Natural killer cell (primary cell): Measurements from ENCODE around the gene TRAPPC2. TPM values are rescaled to one million over a fixed set of nuclear protein-coding genes. Genes with fewer than 3 reads are reported as not detected.
A peak's percentile ranks its signal among the peaks of the same experiment; 100 is the strongest.

Experiments used
- ATAC-seq, 3 donors: fragments of 150-1000 bp in 2 of 3; fragments of 200-7000 bp in 1 of 3; cut with Tn5 transposase; 1 replicate in 1 of 3; 2 replicates in 2 of 3; pipeline ENCODE4 v1.10.0; 2021; ENCODE audit warnings: mild to moderate bottlenecking in 2 of 3, moderate library complexity in 2 of 3
- DNase-seq, 2 donors: peaks; one replicate each; pipeline versions ENCODE4 v3.0.0 to v3.0.0-alpha.2; 2013 to 2021; ENCODE audit warnings: mixed read lengths in 1 of 2
- H3K27ac ChIP-seq: one replicate; pipeline ENCODE4 v1.5.1; 2013; ENCODE audit warnings: mild to moderate bottlenecking, low read length
- H3K27me3 ChIP-seq: one replicate; pipeline ENCODE4 v1.6.1; 2013; ENCODE audit warnings: low read length; ENCODE audit not compliant: control insufficient read depth, insufficient read depth
- H3K36me3 ChIP-seq: one replicate; pipeline ENCODE4 v1.6.1; 2013; ENCODE audit warnings: low read length; ENCODE audit not compliant: control insufficient read depth, insufficient read depth
- H3K4me1 ChIP-seq: one replicate; pipeline ENCODE4 v1.6.1; 2013; ENCODE audit warnings: low read length; ENCODE audit not compliant: control insufficient read depth, insufficient read depth
- H3K4me3 ChIP-seq: one replicate; pipeline ENCODE4 v1.5.1; 2013; ENCODE audit warnings: low read length
- H3K9me3 ChIP-seq: one replicate; pipeline ENCODE4 v1.6.1; 2013; ENCODE audit warnings: low read length; ENCODE audit not compliant: control insufficient read depth, insufficient read depth
- H3K27ac Mint-ChIP-seq, 2 donors: one replicate each; pipeline ENCODE4 v1.8.0; 2022; ENCODE audit warnings: mild to moderate bottlenecking in 2 of 2, mixed read lengths in 2 of 2, moderate library complexity in 1 of 2
- H3K27me3 Mint-ChIP-seq, 2 donors: one replicate each; pipeline ENCODE4 v1.8.0; 2022; ENCODE audit warnings: low read depth in 2 of 2, mixed read lengths in 2 of 2
- H3K36me3 Mint-ChIP-seq: one replicate; pipeline ENCODE4 v1.8.0; 2022; ENCODE audit warnings: mixed read lengths
- H3K4me1 Mint-ChIP-seq, 2 donors: one replicate each; pipeline ENCODE4 v1.8.0; 2022; ENCODE audit warnings: mixed read lengths in 2 of 2
- H3K4me3 Mint-ChIP-seq: one replicate; pipeline ENCODE4 v1.8.0; 2022; ENCODE audit warnings: mild to moderate bottlenecking, moderate library complexity, mixed read lengths
- H3K9me3 Mint-ChIP-seq, 2 donors: one replicate each; pipeline ENCODE4 v1.8.0; 2022; ENCODE audit warnings: mixed read lengths in 2 of 2
- WGBS: methylation state at CpG from one replicate; pipeline ENCODE4 v1.1.7; 2013; ENCODE audit warnings: missing lambda C conversion rate; ENCODE audit not compliant: insufficient coverage; 5-methylcytosine and 5-hydroxymethylcytosine counted together
- intact Hi-C: fragments of 100-400 bp; cut with micrococcal nuclease; formaldehyde crosslinking; loops from one replicate; pipeline ENCODE4 v1.14.2; 2022
- total RNA-seq, 4 donors: library from RNA; stranded (reverse); fragments of 120-200 nt in 1 of 4; gene quantifications; one replicate each; pipeline versions ENCODE4 v1.2.3 to v1.2.4, GENCODE V29; 2013 to 2022
- TF ChIP-seq, protein P1 (sequence below): fragments of 200-600 bp; IDR thresholded peaks from one replicate; pipeline ENCODE4 v1.8.0; 2022; ENCODE audit warnings: antibody characterized with exemption

The TRAPPC2 gene
- total RNA-seq, 3 donors from 2014 or later (not counting 1 experiment from before 2014, with no cell fraction given), result 24.2 to 63.3 (median 42.4) TPM

DNA sequence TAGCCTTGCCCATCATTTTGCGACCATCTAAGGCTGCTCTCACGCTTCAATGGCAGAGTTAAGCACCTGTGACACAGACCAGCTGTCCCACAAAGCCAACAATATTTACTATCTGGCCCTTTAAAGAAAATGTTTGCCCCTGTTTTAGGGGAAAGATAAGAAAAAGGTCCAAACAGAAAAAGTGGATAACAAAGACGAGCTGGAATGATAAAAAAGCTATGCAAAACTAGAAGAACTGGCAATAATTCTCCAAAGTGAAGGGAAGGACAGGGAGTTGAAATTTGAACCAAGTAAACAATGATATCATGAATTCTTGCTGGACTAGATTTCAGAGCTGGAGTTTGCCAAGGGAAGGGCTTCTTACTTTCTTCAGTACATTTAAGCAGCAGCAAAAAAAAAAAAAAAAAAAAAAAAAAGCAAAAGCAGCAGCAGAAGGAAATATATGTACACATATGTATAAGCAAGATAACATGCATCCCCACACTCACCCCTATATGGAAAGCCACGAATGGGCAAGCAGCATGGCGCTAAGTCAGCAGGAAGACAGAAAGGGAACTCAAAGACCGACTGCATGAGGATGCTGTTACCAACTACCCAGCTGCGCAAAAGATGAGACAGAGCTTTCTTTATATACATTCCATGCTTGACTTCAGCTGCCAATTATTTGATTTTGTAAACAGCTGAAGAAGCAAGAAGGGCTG lies 12.5 kb downstream of the TRAPPC2 start:
- Mint-ChIP-seq H3K4me1 (peaks cover 74 to 82% of the 10 kb centered on the region in 2 donors), H3K4me3 (peak overlapping the region; percentile 21), H3K27ac (peak overlapping the region; percentile 92 to 94), H3K36me3 (peaks cover 7% of the 10 kb centered on the region), H3K9me3 (peaks cover 0 to 4% of the 10 kb centered on the region in 2 donors), H3K27me3 (no peaks in the 10 kb centered on the region)
- 56% methylated on average over 3 of the region's 7 CpGs for WGBS
- Histone ChIP-seq H3K4me1 (peaks cover 54% of the 10 kb centered on the region), H3K27me3 (no peaks in the 10 kb centered on the region), H3K9me3 (no peaks in the 10 kb centered on the region), H3K36me3 (peaks cover 8% of the 10 kb centered on the region), H3K4me3 (no peak overlapping the region), H3K27ac (no peak overlapping the region)
- intact Hi-C loops, result no loop called here
- DNase-seq, result peak in 1 of 2 donors; percentile 17
- TF ChIP-seq, protein P1, sequence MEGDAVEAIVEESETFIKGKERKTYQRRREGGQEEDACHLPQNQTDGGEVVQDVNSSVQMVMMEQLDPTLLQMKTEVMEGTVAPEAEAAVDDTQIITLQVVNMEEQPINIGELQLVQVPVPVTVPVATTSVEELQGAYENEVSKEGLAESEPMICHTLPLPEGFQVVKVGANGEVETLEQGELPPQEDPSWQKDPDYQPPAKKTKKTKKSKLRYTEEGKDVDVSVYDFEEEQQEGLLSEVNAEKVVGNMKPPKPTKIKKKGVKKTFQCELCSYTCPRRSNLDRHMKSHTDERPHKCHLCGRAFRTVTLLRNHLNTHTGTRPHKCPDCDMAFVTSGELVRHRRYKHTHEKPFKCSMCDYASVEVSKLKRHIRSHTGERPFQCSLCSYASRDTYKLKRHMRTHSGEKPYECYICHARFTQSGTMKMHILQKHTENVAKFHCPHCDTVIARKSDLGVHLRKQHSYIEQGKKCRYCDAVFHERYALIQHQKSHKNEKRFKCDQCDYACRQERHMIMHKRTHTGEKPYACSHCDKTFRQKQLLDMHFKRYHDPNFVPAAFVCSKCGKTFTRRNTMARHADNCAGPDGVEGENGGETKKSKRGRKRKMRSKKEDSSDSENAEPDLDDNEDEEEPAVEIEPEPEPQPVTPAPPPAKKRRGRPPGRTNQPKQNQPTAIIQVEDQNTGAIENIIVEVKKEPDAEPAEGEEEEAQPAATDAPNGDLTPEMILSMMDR, result no peak
- no peak for ATAC-seq

DNA sequence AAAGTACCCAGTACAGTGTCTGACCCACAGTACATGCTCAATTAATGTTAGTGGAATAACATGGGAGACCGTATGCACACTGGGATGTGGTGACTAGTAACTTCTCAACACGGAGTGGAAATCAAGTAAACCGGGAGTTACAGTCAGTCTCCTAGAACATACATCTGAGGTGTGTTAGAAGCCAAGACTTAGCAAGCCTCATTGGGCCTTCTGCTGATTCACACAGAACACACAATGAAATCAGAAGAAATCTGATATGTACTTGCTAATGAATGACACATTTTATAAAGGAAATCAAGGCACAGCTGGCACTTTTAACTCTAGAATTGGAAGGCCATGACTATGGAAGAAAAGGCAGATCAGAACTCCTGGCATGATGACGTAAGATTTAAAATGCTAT lies 13.0 kb downstream of the TRAPPC2 start:
- WGBS, result 89% methylated on average over 3 of the region's 4 CpGs
- intact Hi-C loops, result no loop called here
- Histone ChIP-seq H3K27me3 (no peaks in the 10 kb centered on the region), H3K36me3 (peaks cover 8% of the 10 kb centered on the region), H3K4me3 (no peak overlapping the region), H3K9me3 (no peaks in the 10 kb centered on the region), H3K27ac (no peak overlapping the region), H3K4me1 (peaks cover 57% of the 10 kb centered on the region)
- H3K9me3 Mint-ChIP-seq, result no peaks in the 10 kb centered on the region
- peaks cover 72 to 80% of the 10 kb centered on the region in 2 donors for H3K4me1 Mint-ChIP-seq
- H3K36me3 Mint-ChIP-seq, result peaks cover 7% of the 10 kb centered on the region
- DNase-seq (no peak), ATAC-seq (no peak)
- no peaks in the 10 kb centered on the region for H3K27me3 Mint-ChIP-seq
- peak overlapping the region; percentile 92 to 94 for H3K27ac Mint-ChIP-seq
- TF ChIP-seq, protein P1, result no peak
- H3K4me3 Mint-ChIP-seq, result no peak overlapping the region

DNA sequence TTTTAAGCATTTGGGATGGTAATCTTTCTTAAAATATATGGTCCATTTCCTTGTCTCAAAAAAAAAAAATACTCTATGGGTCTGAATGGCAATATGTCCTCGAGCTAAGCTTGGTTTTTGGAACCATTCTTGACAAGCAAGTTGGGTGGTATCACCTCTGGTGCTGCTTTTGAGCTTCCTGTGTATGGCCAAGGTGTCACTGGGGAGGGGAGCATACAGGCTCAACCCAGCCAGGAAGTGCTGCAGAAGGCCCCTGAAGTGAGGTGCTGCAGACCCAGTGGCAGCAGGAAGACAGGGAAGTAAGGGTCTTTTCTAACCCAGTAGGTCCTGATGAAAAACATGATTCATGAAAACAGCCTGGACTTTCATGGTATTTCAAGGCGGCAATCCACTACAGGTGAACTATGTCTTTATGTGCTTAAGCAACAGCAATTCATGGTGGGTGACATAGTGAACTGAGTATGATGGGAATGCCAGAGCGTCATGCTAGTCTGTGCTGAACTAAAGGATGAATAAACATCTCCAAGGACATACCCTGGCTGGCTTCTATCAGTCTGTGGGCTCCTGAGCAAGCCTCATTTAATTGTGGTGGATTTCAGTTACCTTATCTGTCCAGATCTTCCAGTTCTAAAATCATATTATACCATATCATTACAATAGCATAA lies 15.1 kb downstream of the TRAPPC2 start:
- peak; percentile 30 to 60 for DNase-seq
- peaks cover 18% of the 10 kb centered on the region for H3K36me3 ChIP-seq

More for the DNA sequence above, 15.1 kb downstream of the TRAPPC2 start:
- intact Hi-C loops, result no loop called here
- Mint-ChIP-seq H3K9me3 (no peaks in the 10 kb centered on the region), H3K4me3 (peak overlapping the region; percentile 81), H3K4me1 (peaks cover 60 to 75% of the 10 kb centered on the region in 2 donors), H3K27me3 (no peaks in the 10 kb centered on the region), H3K36me3 (peaks cover 7% of the 10 kb centered on the region), H3K27ac (peak overlapping the region; percentile 92 to 94)
- H3K4me1 ChIP-seq, result peaks cover 52% of the 10 kb centered on the region
- TF ChIP-seq, protein P1, result no peak
- H3K27ac ChIP-seq, result peak overlapping the region; percentile 81
- H3K27me3 ChIP-seq, result no peaks in the 10 kb centered on the region
- 61% methylated on average over 3 of the region's 3 CpGs for WGBS
- no peak overlapping the region for H3K4me3 ChIP-seq
- ATAC-seq, result peak; percentile 68 to 86 (median 84)
- H3K9me3 ChIP-seq, result no peaks in the 10 kb centered on the region
